ENCODE measurements around the gene UVRAG. TPM values are rescaled to one million over a fixed set of nuclear protein-coding genes. Genes with fewer than 3 reads are reported as not detected.

UVRAG gene
- total RNA-seq, 4 donors from 2014 or later: 14.6 to 28.0 (median 20.7) TPM

- no peak overlapping the region for H3K4me3 ChIP-seq (ENCODE audit: low read depth, poor library complexity, severe bottlenecking)
- WGBS, 2 donors: 75 to 79% methylated on average over 6 of the region's 6 CpGs
- intact Hi-C loops (cut with DNase I; ENCODE audit: low total_unique reads): no loop called here
- DNase-seq (ENCODE audit: low spot score in 2 of 2): no peak
- TF ChIP-seq CTCF (IDR thresholded peaks at IDR 0.05) (no peak), POLR2A (IDR thresholded peaks at IDR 0.05) (no peak)
Observed at GRCh38 chr11:76166314-76166713, 351.3 kb downstream of the UVRAG start.

GRCh38 chr11:76167590-76167989 lies 352.6 kb downstream of the UVRAG start:
- no peak for TF ChIP-seq CTCF (IDR thresholded peaks at IDR 0.05)
- TF ChIP-seq POLR2A (IDR thresholded peaks at IDR 0.05): no peak
- 53 to 60% methylated on average over 13 of the region's 13 CpGs for WGBS, 2 donors
- no peak for DNase-seq (ENCODE audit: low spot score in 2 of 2)
- intact Hi-C loops (cut with DNase I; ENCODE audit: low total_unique reads): no loop called here
- no peak overlapping the region for H3K4me3 ChIP-seq (ENCODE audit: low read depth, poor library complexity, severe bottlenecking)

- intact Hi-C loops (cut with DNase I; ENCODE audit: low total_unique reads): no loop called here
- 50 to 93% methylated on average over 3 to 14 of the region's 15 CpGs for WGBS, 2 donors
- no peak for DNase-seq (ENCODE audit: low spot score in 2 of 2)
- H3K4me3 ChIP-seq (ENCODE audit: low read depth, poor library complexity, severe bottlenecking): no peak overlapping the region
- no peak for TF ChIP-seq POLR2A (IDR thresholded peaks at IDR 0.05)
- TF ChIP-seq CTCF (IDR thresholded peaks at IDR 0.05): no peak
Observed at GRCh38 chr11:76169473-76169896, 354.5 kb downstream of the UVRAG start.

- H3K4me3 ChIP-seq (ENCODE audit: low read depth, poor library complexity, severe bottlenecking): no peak overlapping the region
- TF ChIP-seq CTCF (IDR thresholded peaks at IDR 0.05) (no peak), POLR2A (IDR thresholded peaks at IDR 0.05) (no peak)
- DNase-seq (ENCODE audit: low spot score in 2 of 2): no peak
- WGBS, 2 donors: 66 to 80% methylated on average over 3 to 4 of the region's 4 CpGs
- intact Hi-C loops (cut with DNase I; ENCODE audit: low total_unique reads): no loop called here
Observed at GRCh38 chr11:76170468-76170867, 355.5 kb downstream of the UVRAG start.

GRCh38 chr11:76172583-76172982 lies 357.6 kb downstream of the UVRAG start:
- intact Hi-C loops (cut with DNase I; ENCODE audit: low total_unique reads): no loop called here
- DNase-seq (ENCODE audit: low spot score in 2 of 2): no peak
- WGBS, 2 donors: 59 to 68% methylated on average over 13 of the region's 13 CpGs
- TF ChIP-seq CTCF (IDR thresholded peaks at IDR 0.05) (no peak), POLR2A (IDR thresholded peaks at IDR 0.05) (no peak)
- H3K4me3 ChIP-seq (ENCODE audit: low read depth, poor library complexity, severe bottlenecking): no peak overlapping the region

GRCh38 chr11:76173663-76174062 lies 358.7 kb downstream of the UVRAG start:
- no peak overlapping the region for H3K4me3 ChIP-seq (ENCODE audit: low read depth, poor library complexity, severe bottlenecking)
- WGBS, 2 donors: 73 to 80% methylated on average over 8 of the region's 8 CpGs
- no peak for TF ChIP-seq CTCF (IDR thresholded peaks at IDR 0.05)
- no peak for TF ChIP-seq POLR2A (IDR thresholded peaks at IDR 0.05)
- intact Hi-C loops (cut with DNase I; ENCODE audit: low total_unique reads): no loop called here
- no peak for DNase-seq (ENCODE audit: low spot score in 2 of 2)

Data from lower leg skin (tissue), 4 donors.